HEK293 (cell line): ENCODE measurements around the gene CACNA1G.

Source experiments
- CTCF ChIA-PET: fragments of 350-600 bp; formaldehyde crosslinking; extraction: SDS; loops from one replicate; lab custom pipeline; 2021; ENCODE audit warnings: antibody characterized with exemption; lab: Yijun Ruan, JAX
- POLR2A ChIA-PET: fragments of 300-600 bp; formaldehyde crosslinking; extraction: SDS; loops from one replicate; lab custom pipeline; 2020; ENCODE audit warnings: antibody characterized with exemption, inconsistent platforms; lab: Yijun Ruan, JAX
- H3K27ac ChIP-seq: fragments of 200-500 bp; sonication (Bioruptor generic); 2 replicates; pipeline ENCODE4 v1.5.1; 2014; ENCODE audit warnings: low read depth, low read length, control low read depth, inconsistent platforms; ENCODE audit errors: extremely low read depth
- H3K36me3 ChIP-seq, 2 experiments: fragments of 200-500 bp in 1 of 2; sonication (Bioruptor generic) in 1 of 2; 1 replicate in 1 of 2; 2 replicates in 1 of 2; pipeline ENCODE4 v1.5.1; 2014 to 2017; ENCODE audit warnings: inconsistent platforms in 2 of 2, low read length in 2 of 2; ENCODE audit not compliant: control insufficient read depth in 2 of 2, insufficient read depth in 1 of 2
- H3K4me1 ChIP-seq: fragments of 200-500 bp; sonication (Bioruptor generic); 2 replicates; pipeline ENCODE4 v1.5.1; 2014; ENCODE audit warnings: mild to moderate bottlenecking, low read length, inconsistent platforms; ENCODE audit not compliant: control insufficient read depth, insufficient read depth
- H3K4me3 ChIP-seq: 2 replicates; pipeline ENCODE4 v1.5.1; 2011; ENCODE audit warnings: low read depth, mild to moderate bottlenecking, control low read depth, low read length, moderate library complexity
- H3K9me3 ChIP-seq: fragments of 200-500 bp; sonication (Bioruptor generic); 2 replicates; pipeline ENCODE4 v1.5.1; 2014; ENCODE audit warnings: low read depth, low read length, inconsistent platforms; ENCODE audit not compliant: control insufficient read depth, insufficient read depth
- GLIS1 ChIP-seq: fragments of 450-650 bp; formaldehyde crosslinking; IDR thresholded peaks from 2 replicates; pipeline ENCODE4 v1.5.1; 2016; ENCODE audit warnings: missing biosample characterization, missing genetic modification characterization
- IKZF3 ChIP-seq: fragments of 450-650 bp; IDR thresholded peaks from 2 replicates; pipeline ENCODE4 v1.5.0; 2018; ENCODE audit warnings: missing biosample characterization, mild to moderate bottlenecking, missing genetic modification characterization, moderate library complexity
- PATZ1 ChIP-seq: fragments of 450-650 bp; formaldehyde crosslinking; IDR thresholded peaks from 2 replicates; pipeline ENCODE4 v1.5.1; 2016; ENCODE audit warnings: missing biosample characterization, missing genetic modification characterization
- YY2 ChIP-seq: fragments of 450-650 bp; formaldehyde crosslinking; IDR thresholded peaks from 2 replicates; pipeline ENCODE4 v1.5.1; 2016; ENCODE audit warnings: missing biosample characterization, missing genetic modification characterization
- ZBTB26 ChIP-seq: fragments of 450-650 bp; formaldehyde crosslinking; optimal IDR thresholded peaks from 2 replicates; pipeline ENCODE3; 2016; ENCODE audit warnings: missing biosample characterization, mild to moderate bottlenecking, missing genetic modification characterization
- ZFHX2 ChIP-seq: fragments of 450-650 bp; formaldehyde crosslinking; conservative IDR thresholded peaks from 2 replicates; pipeline ENCODE4 v1.5.1; 2016; ENCODE audit warnings: missing biosample characterization, missing genetic modification characterization
- ZNF138 ChIP-seq: fragments of 450-650 bp; formaldehyde crosslinking; IDR thresholded peaks from 2 replicates; pipeline ENCODE4 v1.5.1; 2016; ENCODE audit warnings: missing biosample characterization, missing genetic modification characterization, borderline replicate concordance
- ZNF2 ChIP-seq: fragments of 450-650 bp; formaldehyde crosslinking; IDR thresholded peaks from 2 replicates; pipeline ENCODE4 v1.5.1; 2016; ENCODE audit warnings: missing biosample characterization, missing genetic modification characterization
- ZNF335 ChIP-seq: fragments of 450-650 bp; formaldehyde crosslinking; conservative IDR thresholded peaks from 2 replicates; pipeline ENCODE4 v1.5.1; 2016; ENCODE audit warnings: missing biosample characterization, missing genetic modification characterization
- ZNF362 ChIP-seq: fragments of 450-650 bp; formaldehyde crosslinking; IDR thresholded peaks from 2 replicates; pipeline ENCODE4 v1.5.1; 2016; ENCODE audit warnings: missing biosample characterization, missing genetic modification characterization
- ZNF366 ChIP-seq: fragments of 450-650 bp; formaldehyde crosslinking; conservative IDR thresholded peaks from 2 replicates; pipeline ENCODE4 v1.5.1; 2016; ENCODE audit warnings: missing biosample characterization, missing genetic modification characterization
- ZNF416 ChIP-seq: fragments of 450-650 bp; formaldehyde crosslinking; IDR thresholded peaks from 2 replicates; pipeline ENCODE4 v1.5.1; 2016; ENCODE audit warnings: missing biosample characterization, missing genetic modification characterization
- ZNF530 ChIP-seq: fragments of 450-650 bp; formaldehyde crosslinking; IDR thresholded peaks from 2 replicates; pipeline ENCODE4 v1.5.1; 2016; ENCODE audit warnings: low read depth, missing biosample characterization, missing genetic modification characterization
- ZNF580 ChIP-seq: fragments of 450-650 bp; formaldehyde crosslinking; IDR thresholded peaks from 2 replicates; pipeline ENCODE4 v1.5.1; 2016; ENCODE audit warnings: missing biosample characterization, missing genetic modification characterization
- ZNF610 ChIP-seq: fragments of 450-650 bp; formaldehyde crosslinking; IDR thresholded peaks from 2 replicates; pipeline ENCODE4 v1.5.1; 2016; ENCODE audit warnings: missing biosample characterization, missing genetic modification characterization, borderline replicate concordance
- ZNF658 ChIP-seq: fragments of 450-650 bp; formaldehyde crosslinking; IDR thresholded peaks from 2 replicates; pipeline ENCODE4; 2016; ENCODE audit warnings: missing biosample characterization, missing genetic modification characterization
- ZNF701 ChIP-seq: fragments of 450-650 bp; formaldehyde crosslinking; IDR thresholded peaks from 2 replicates; pipeline ENCODE4 v1.5.1; 2016; ENCODE audit warnings: missing biosample characterization, missing genetic modification characterization
- ZNF76 ChIP-seq: fragments of 450-650 bp; formaldehyde crosslinking; IDR thresholded peaks from 2 replicates; pipeline ENCODE4; 2016; ENCODE audit warnings: low read depth, missing biosample characterization, missing genetic modification characterization, borderline replicate concordance
- ZXDB ChIP-seq: fragments of 450-650 bp; formaldehyde crosslinking; IDR thresholded peaks from 2 replicates; pipeline ENCODE4 v1.5.1; 2016; ENCODE audit warnings: missing biosample characterization, missing genetic modification characterization

The CACNA1G gene

GRCh38 chr17:50587571-50587970, 27.1 kb downstream of the CACNA1G start:
- POLR2A ChIA-PET = no interaction called here
- Histone ChIP-seq H3K4me3 (no peak overlapping the region), H3K36me3 (no peaks in the 10 kb centered on the region), H3K4me1 (0 out of 2 replicates have a peak, but pooled peaks cover 3% of the 10 kb centered on the region), H3K9me3 (no peaks in the 10 kb centered on the region), H3K27ac (no peak overlapping the region)
- TF ChIP-seq ZNF658 (tag by site-specific recombination) = no peak
- TF ChIP-seq ZNF416 (tag by site-specific recombination) = no peak
- TF ChIP-seq ZXDB = no peak
- TF ChIP-seq ZNF701 = no peak
- TF ChIP-seq IKZF3 (tag by site-specific recombination) = no peak
- TF ChIP-seq ZNF610 (tag by site-specific recombination) = no peak
- no peak for TF ChIP-seq ZNF366 (tag by site-specific recombination)
- no peak for TF ChIP-seq ZNF362 (tag by site-specific recombination)
- TF ChIP-seq ZNF2 (tag by site-specific recombination) = no peak
- TF ChIP-seq GLIS1 (tag by site-specific recombination) = no peak
- no peak for TF ChIP-seq PATZ1
- TF ChIP-seq ZNF580 = no peak
- TF ChIP-seq ZNF138 (tag by site-specific recombination) = no peak
- no peak for TF ChIP-seq ZNF76 (tag by site-specific recombination)
- no peak for TF ChIP-seq ZFHX2 (tag by site-specific recombination)
- CTCF ChIA-PET = interaction anchor here (0.8 to 2.2 kb wide), 3 partner anchors 39 to 92 kb away, joined by 3 to 15 read pairs (median 3); no protein-coding TSS in a partner anchor

- ChIA-PET POLR2A (interaction anchor here (1.5 kb wide), 1 partner anchor 28 kb away, joined by 4 read pairs; the partner anchor contains the start of gene CACNA1G), CTCF (interaction anchor here (0.8 to 2.2 kb wide), 5 partner anchors 38 to 93 kb away, joined by 3 to 15 read pairs (median 3); no protein-coding TSS in a partner anchor)
- H3K27ac ChIP-seq = no peak overlapping the region
- no peaks in the 10 kb centered on the region for H3K36me3 ChIP-seq
- 0 out of 2 replicates have a peak, but pooled peaks cover 3% of the 10 kb centered on the region for H3K4me1 ChIP-seq
- TF ChIP-seq ZNF530 (tag by site-specific recombination) = no peak
- no peak for TF ChIP-seq YY2 (tag by site-specific recombination)
- no peak for TF ChIP-seq ZBTB26 (tag by site-specific recombination)
- TF ChIP-seq ZNF335 (tag by site-specific recombination) = peak; percentile 92
- H3K4me3 ChIP-seq = no peak overlapping the region
- H3K9me3 ChIP-seq = no peaks in the 10 kb centered on the region
These were observed 28.0 kb downstream of the CACNA1G start for GRCh38 chr17:50588391-50589049.
